H1 (cell line): Measurements from ENCODE around the gene AK5. TPM values are rescaled to one million over a fixed set of nuclear protein-coding genes. Genes with fewer than 3 reads are reported as not detected.

ENCODE experiments used
- BCL11A ChIP-seq, 2 experiments: IDR thresholded peaks; one replicate each; pipeline ENCODE4 v1.6.1; 2011; ENCODE audit warnings: low read depth in 2 of 2, low read length in 2 of 2, mild to moderate bottlenecking in 2 of 2
- CBX8 ChIP-seq: fragments of 300-800, 300-1000 bp; sonication (generic); IDR thresholded peaks from 2 replicates; pipeline ENCODE4 v1.7.1; 2016; ENCODE audit warnings: low read depth, low read length, borderline replicate concordance
- MAFK ChIP-seq: IDR thresholded peaks from 2 replicates; pipeline ENCODE4 v1.6.1; 2012; ENCODE audit warnings: low read depth, mild to moderate bottlenecking, improper control_type of control experiment, low read length
- NANOG ChIP-seq: IDR thresholded peaks from 2 replicates; pipeline ENCODE4 v1.6.1; 2011; ENCODE audit warnings: low read length, low read depth, mild to moderate bottlenecking, inconsistent platforms; ENCODE audit not compliant: insufficient read depth, poor library complexity, severe bottlenecking
- RAD21 ChIP-seq, 2 experiments: IDR thresholded peaks in 1 of 2; conservative IDR thresholded peaks in 1 of 2; 2 replicates each; pipeline ENCODE4 v1.6.1; 2011; ENCODE audit warnings: low read depth in 2 of 2, low read length in 2 of 2, improper control_type of control experiment in 1 of 2, inconsistent platforms in 1 of 2, mild to moderate bottlenecking in 1 of 2, moderate library complexity in 1 of 2
- RFX5 ChIP-seq: IDR thresholded peaks from 2 replicates; pipeline ENCODE4 v1.6.1; 2011; ENCODE audit warnings: low read depth, low read length, improper control_type of control experiment, borderline replicate concordance
- SP1 ChIP-seq: IDR thresholded peaks from 2 replicates; pipeline ENCODE4 v1.6.1; 2011; ENCODE audit warnings: low read depth, low read length
- ZNF274 ChIP-seq: IDR thresholded peaks from 2 replicates; pipeline ENCODE4 v1.7.0; 2012; ENCODE audit warnings: low read length, borderline replicate concordance; ENCODE audit errors: extremely low read depth
- polyA plus RNA-seq, 7 experiments: library from polyadenylated mRNA; depleted of rRNA in 3 of 7; stranded (reverse) in 5 of 7; unstranded in 2 of 7; fragments of >200 nt in 5 of 7; fragments of 200-250 nt in 2 of 7; gene quantifications; 1 replicate in 5 of 7; 2 replicates in 1 of 7; 4 replicates in 1 of 7; pipeline versions ENCODE4 v1.2.1 to v1.2.3, GENCODE V29; 2011 to 2013; ENCODE audit warnings: missing spikeins in 2 of 7, mixed read lengths in 2 of 7
- total RNA-seq: library from RNA; stranded (reverse); fragmentation: NEBNext Ultra II Directional; extraction: Animal tissue kit (Norgen Biotek cat#: 25700); gene quantifications from 2 replicates; pipeline ENCODE4 v1.2.1, GENCODE V29; 2021
- TF ChIP-seq, protein P1 (sequence below): fragments of 300-600 bp; sonication (generic); IDR thresholded peaks from 2 replicates; pipeline ENCODE4 v1.7.1; 2012; ENCODE audit warnings: low read length, moderate library complexity, mild to moderate bottlenecking, inconsistent platforms; ENCODE audit not compliant: insufficient replicate concordance

AK5 gene
- total and polyA plus RNA-seq, 2 of the 8 experiments (the other 6 are each of a cell fraction or from before 2014, with no cell fraction given): 2.0 to 7.1 TPM

DNA sequence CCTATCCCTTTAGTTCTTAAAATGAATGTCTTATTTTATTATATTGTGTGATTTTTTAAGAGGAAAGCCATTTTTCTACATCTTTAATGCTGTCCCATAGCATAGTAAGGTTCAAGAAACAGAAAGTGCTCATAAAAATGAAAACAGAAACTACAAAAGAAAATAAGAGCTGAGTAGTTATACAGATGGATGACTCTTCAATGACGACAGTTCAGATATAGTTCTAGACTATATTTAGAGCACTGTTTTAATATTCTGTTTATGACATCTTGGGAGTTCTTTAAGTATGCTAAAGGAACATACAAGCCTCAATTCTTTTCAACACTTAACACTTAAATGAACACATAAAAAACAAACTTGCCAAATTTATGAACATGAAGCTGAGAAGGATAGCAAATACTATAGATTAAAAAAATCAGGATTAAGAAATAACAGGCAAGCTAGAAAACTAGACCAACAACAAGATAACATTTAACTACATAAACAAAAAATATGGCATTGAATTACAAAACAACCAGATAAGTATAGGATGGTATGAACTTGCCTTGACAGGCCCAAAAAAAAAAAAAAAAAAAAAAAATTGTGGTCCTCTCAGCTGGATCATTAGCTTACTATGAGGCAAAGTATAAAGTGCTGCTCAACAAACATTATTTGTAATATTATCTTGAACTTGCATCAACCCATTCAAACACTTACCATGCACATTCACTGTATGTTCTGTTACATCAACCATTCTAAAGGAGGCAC lies 312.7 kb downstream of the AK5 start (continued):
- TF ChIP-seq BCL11A (IDR thresholded peaks at IDR 0.05; ENCODE audit: low read depth in 2 of 2, low read length in 2 of 2) (no peak), ZNF274 (no peak), RAD21 (IDR thresholded peaks at IDR 0.05 in 1 of 2, conservative IDR thresholded peaks at IDR 0.05 in 1 of 2; ENCODE audit: low read depth in 2 of 2, low read length in 2 of 2) (no peak), NANOG (no peak), RFX5 (no peak), CBX8 (no peak), MAFK (no peak), SP1 (no peak)
- TF ChIP-seq, protein P1, sequence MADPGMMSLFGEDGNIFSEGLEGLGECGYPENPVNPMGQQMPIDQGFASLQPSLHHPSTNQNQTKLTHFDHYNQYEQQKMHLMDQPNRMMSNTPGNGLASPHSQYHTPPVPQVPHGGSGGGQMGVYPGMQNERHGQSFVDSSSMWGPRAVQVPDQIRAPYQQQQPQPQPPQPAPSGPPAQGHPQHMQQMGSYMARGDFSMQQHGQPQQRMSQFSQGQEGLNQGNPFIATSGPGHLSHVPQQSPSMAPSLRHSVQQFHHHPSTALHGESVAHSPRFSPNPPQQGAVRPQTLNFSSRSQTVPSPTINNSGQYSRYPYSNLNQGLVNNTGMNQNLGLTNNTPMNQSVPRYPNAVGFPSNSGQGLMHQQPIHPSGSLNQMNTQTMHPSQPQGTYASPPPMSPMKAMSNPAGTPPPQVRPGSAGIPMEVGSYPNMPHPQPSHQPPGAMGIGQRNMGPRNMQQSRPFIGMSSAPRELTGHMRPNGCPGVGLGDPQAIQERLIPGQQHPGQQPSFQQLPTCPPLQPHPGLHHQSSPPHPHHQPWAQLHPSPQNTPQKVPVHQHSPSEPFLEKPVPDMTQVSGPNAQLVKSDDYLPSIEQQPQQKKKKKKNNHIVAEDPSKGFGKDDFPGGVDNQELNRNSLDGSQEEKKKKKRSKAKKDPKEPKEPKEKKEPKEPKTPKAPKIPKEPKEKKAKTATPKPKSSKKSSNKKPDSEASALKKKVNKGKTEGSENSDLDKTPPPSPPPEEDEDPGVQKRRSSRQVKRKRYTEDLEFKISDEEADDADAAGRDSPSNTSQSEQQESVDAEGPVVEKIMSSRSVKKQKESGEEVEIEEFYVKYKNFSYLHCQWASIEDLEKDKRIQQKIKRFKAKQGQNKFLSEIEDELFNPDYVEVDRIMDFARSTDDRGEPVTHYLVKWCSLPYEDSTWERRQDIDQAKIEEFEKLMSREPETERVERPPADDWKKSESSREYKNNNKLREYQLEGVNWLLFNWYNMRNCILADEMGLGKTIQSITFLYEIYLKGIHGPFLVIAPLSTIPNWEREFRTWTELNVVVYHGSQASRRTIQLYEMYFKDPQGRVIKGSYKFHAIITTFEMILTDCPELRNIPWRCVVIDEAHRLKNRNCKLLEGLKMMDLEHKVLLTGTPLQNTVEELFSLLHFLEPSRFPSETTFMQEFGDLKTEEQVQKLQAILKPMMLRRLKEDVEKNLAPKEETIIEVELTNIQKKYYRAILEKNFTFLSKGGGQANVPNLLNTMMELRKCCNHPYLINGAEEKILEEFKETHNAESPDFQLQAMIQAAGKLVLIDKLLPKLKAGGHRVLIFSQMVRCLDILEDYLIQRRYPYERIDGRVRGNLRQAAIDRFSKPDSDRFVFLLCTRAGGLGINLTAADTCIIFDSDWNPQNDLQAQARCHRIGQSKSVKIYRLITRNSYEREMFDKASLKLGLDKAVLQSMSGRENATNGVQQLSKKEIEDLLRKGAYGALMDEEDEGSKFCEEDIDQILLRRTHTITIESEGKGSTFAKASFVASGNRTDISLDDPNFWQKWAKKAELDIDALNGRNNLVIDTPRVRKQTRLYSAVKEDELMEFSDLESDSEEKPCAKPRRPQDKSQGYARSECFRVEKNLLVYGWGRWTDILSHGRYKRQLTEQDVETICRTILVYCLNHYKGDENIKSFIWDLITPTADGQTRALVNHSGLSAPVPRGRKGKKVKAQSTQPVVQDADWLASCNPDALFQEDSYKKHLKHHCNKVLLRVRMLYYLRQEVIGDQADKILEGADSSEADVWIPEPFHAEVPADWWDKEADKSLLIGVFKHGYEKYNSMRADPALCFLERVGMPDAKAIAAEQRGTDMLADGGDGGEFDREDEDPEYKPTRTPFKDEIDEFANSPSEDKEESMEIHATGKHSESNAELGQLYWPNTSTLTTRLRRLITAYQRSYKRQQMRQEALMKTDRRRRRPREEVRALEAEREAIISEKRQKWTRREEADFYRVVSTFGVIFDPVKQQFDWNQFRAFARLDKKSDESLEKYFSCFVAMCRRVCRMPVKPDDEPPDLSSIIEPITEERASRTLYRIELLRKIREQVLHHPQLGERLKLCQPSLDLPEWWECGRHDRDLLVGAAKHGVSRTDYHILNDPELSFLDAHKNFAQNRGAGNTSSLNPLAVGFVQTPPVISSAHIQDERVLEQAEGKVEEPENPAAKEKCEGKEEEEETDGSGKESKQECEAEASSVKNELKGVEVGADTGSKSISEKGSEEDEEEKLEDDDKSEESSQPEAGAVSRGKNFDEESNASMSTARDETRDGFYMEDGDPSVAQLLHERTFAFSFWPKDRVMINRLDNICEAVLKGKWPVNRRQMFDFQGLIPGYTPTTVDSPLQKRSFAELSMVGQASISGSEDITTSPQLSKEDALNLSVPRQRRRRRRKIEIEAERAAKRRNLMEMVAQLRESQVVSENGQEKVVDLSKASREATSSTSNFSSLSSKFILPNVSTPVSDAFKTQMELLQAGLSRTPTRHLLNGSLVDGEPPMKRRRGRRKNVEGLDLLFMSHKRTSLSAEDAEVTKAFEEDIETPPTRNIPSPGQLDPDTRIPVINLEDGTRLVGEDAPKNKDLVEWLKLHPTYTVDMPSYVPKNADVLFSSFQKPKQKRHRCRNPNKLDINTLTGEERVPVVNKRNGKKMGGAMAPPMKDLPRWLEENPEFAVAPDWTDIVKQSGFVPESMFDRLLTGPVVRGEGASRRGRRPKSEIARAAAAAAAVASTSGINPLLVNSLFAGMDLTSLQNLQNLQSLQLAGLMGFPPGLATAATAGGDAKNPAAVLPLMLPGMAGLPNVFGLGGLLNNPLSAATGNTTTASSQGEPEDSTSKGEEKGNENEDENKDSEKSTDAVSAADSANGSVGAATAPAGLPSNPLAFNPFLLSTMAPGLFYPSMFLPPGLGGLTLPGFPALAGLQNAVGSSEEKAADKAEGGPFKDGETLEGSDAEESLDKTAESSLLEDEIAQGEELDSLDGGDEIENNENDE: no peak
